WTC11 (cell line): ENCODE data around the gene LRMDA.

Experiments used
- ATF2 ChIP-seq: sonication (generic); formaldehyde crosslinking; IDR thresholded peaks from 2 replicates; pipeline ENCODE4 v1.8.1; 2022; ENCODE audit warnings: low read depth, missing genetic modification reagents, borderline replicate concordance
- CTCF ChIP-seq: fragments of 200-600 bp; IDR thresholded peaks from 2 replicates; pipeline ENCODE4 v1.8.0; 2022; ENCODE audit warnings: antibody characterized with exemption
- ESRRA ChIP-seq: sonication (generic); formaldehyde crosslinking; IDR thresholded peaks from 2 replicates; pipeline ENCODE4 v1.8.1; 2022; ENCODE audit warnings: mild to moderate bottlenecking, missing genetic modification reagents, borderline replicate concordance
- FOXJ3 ChIP-seq: sonication (generic); formaldehyde crosslinking; IDR thresholded peaks from 2 replicates; pipeline ENCODE4 v1.9.0; 2021; ENCODE audit warnings: missing genetic modification reagents, mild to moderate bottlenecking, borderline replicate concordance
- FOXP4 ChIP-seq: sonication (generic); formaldehyde crosslinking; IDR thresholded peaks from 2 replicates; pipeline ENCODE4 v1.8.0; 2022; ENCODE audit warnings: mild to moderate bottlenecking, missing genetic modification reagents
- NR1H2 ChIP-seq: sonication (generic); formaldehyde crosslinking; IDR thresholded peaks from 2 replicates; pipeline ENCODE4 v1.9.0; 2021; ENCODE audit warnings: mild to moderate bottlenecking, moderate library complexity, missing genetic modification reagents
- SMAD4 ChIP-seq: sonication (generic); formaldehyde crosslinking; IDR thresholded peaks from 2 replicates; pipeline ENCODE4 v1.8.0; 2022; ENCODE audit warnings: mild to moderate bottlenecking, missing genetic modification reagents
- ZNF121 ChIP-seq: sonication (generic); formaldehyde crosslinking; IDR thresholded peaks from 2 replicates; pipeline ENCODE4 v1.8.0; 2023; ENCODE audit warnings: missing genetic modification reagents

GRCh38 chr10:75809003-75809402 is 377.6 kb downstream of the LRMDA start:
- TF ChIP-seq ESRRA (CRISPR knock-in tag) (no peak), CTCF (no peak), SMAD4 (CRISPR knock-in tag) (no peak), FOXP4 (CRISPR knock-in tag) (no peak), ZNF121 (CRISPR knock-in tag) (no peak), FOXJ3 (CRISPR knock-in tag) (no peak), NR1H2 (no peak), ATF2 (CRISPR knock-in tag) (no peak)
